IMR-90 (cell line): ENCODE data around the gene OXSR1. TPM values are rescaled to one million over a fixed set of nuclear protein-coding genes. Genes with fewer than 3 reads are reported as not detected.

Source experiments
- ATAC-seq: fragments of 200-7000 bp; cut with Tn5 transposase; 2 replicates; pipeline ENCODE4 v1.9.1; 2020; ENCODE audit warnings: low read depth, mild to moderate bottlenecking, moderate library complexity
- BruUV-seq: library from RNA; stranded (reverse); fragments of 400-500 nt; replicated peaks from 2 replicates; lab custom pipeline; 2021; lab: Mats Ljungman, UMichigan
- CTCF ChIA-PET: fragments of 300-600 bp; formaldehyde crosslinking; extraction: SDS; loops from one replicate; lab custom pipeline; 2021; ENCODE audit warnings: antibody characterized with exemption; lab: Yijun Ruan, JAX
- POLR2A ChIA-PET: fragments of 300-600 bp; sonication (Branson Sonifier 250); formaldehyde crosslinking; loops from one replicate; lab custom pipeline; 2022; ENCODE audit warnings: antibody characterized with exemption; ENCODE audit not compliant: unreplicated experiment; lab: Charles Lee
- DNase-seq: peaks from one replicate; pipeline ENCODE4 v3.0.0; 2013
- H2AFZ ChIP-seq: replicated peaks from 2 replicates; pipeline ENCODE3; 2013; ENCODE audit warnings: low read length, mild to moderate bottlenecking; ENCODE audit not compliant: poor library complexity
- H2AK5ac ChIP-seq: 2 replicates; pipeline ENCODE4 v1.6.1; 2013; ENCODE audit warnings: low read depth, low read length, inconsistent platforms
- H2AK9ac ChIP-seq: replicated peaks from 2 replicates; pipeline ENCODE3; 2013; ENCODE audit warnings: mild to moderate bottlenecking, low read depth, low read length, moderate library complexity; ENCODE audit not compliant: poor library complexity
- H2BK120ac ChIP-seq: 2 replicates; pipeline ENCODE4 v1.6.1; 2013; ENCODE audit warnings: low read depth, low read length, inconsistent platforms
- H2BK15ac ChIP-seq: 3 replicates; pipeline ENCODE4 v1.6.1; 2013; ENCODE audit warnings: low read depth, low read length, inconsistent platforms
- H2BK20ac ChIP-seq: 2 replicates; pipeline ENCODE4 v1.6.1; 2013; ENCODE audit warnings: low read depth, mild to moderate bottlenecking, inconsistent platforms, low read length, moderate library complexity
- H2BK5ac ChIP-seq: 2 replicates; pipeline ENCODE4 v1.6.1; 2013; ENCODE audit warnings: mild to moderate bottlenecking, low read depth, low read length, inconsistent platforms; ENCODE audit not compliant: poor library complexity, severe bottlenecking
- H3K14ac ChIP-seq: replicated peaks from 2 replicates; pipeline ENCODE4 v1.6.1; 2013; ENCODE audit warnings: low read depth, low read length, inconsistent platforms
- H3K18ac ChIP-seq: 2 replicates; pipeline ENCODE4 v1.6.1; 2013; ENCODE audit warnings: low read depth, low read length, control low read depth
- H3K23ac ChIP-seq: 2 replicates; pipeline ENCODE4 v1.6.1; 2013; ENCODE audit warnings: low read depth, low read length, inconsistent platforms
- H3K27ac ChIP-seq: 2 replicates; pipeline ENCODE4 v1.5.1; 2013; ENCODE audit warnings: mild to moderate bottlenecking, control low read depth, low read length; ENCODE audit not compliant: insufficient read depth
- H3K27me3 ChIP-seq: 2 replicates; pipeline ENCODE4 v1.6.1; 2013; ENCODE audit warnings: low read length; ENCODE audit not compliant: control insufficient read depth, insufficient read depth
- H3K36me3 ChIP-seq: 2 replicates; pipeline ENCODE4 v1.6.1; 2013; ENCODE audit warnings: low read length, mixed read lengths; ENCODE audit not compliant: control insufficient read depth, insufficient read depth
- H3K4ac ChIP-seq: 2 replicates; pipeline ENCODE4 v1.6.1; 2013; ENCODE audit warnings: low read depth, low read length, inconsistent platforms
- H3K4me1 ChIP-seq: 2 replicates; pipeline ENCODE4 v1.6.1; 2013; ENCODE audit warnings: low read length, mixed read lengths; ENCODE audit not compliant: control insufficient read depth, insufficient read depth
- H3K4me2 ChIP-seq: 2 replicates; pipeline ENCODE4 v1.6.1; 2013; ENCODE audit warnings: low read depth, mild to moderate bottlenecking, control low read depth, low read length, moderate library complexity
- H3K4me3 ChIP-seq: 2 replicates; pipeline ENCODE4 v1.5.1; 2013; ENCODE audit warnings: low read depth, mild to moderate bottlenecking, control low read depth, low read length, moderate library complexity; ENCODE audit not compliant: insufficient read depth
- H3K56ac ChIP-seq: 2 replicates; pipeline ENCODE4 v1.6.1; 2013; ENCODE audit warnings: low read length, inconsistent platforms; ENCODE audit not compliant: insufficient read depth; ENCODE audit errors: extremely low read depth
- H3K79me1 ChIP-seq, 2 experiments: 2 replicates each; pipeline ENCODE4 v1.6.1; 2013; ENCODE audit warnings: low read length in 2 of 2, inconsistent platforms in 1 of 2, low read depth in 1 of 2
- H3K9ac ChIP-seq: 2 replicates; pipeline ENCODE4 v1.6.1; 2013; ENCODE audit warnings: low read depth, low read length, control low read depth
- H3K9me1 ChIP-seq: 2 replicates; pipeline ENCODE4 v1.6.1; 2013; ENCODE audit warnings: low read length, inconsistent platforms; ENCODE audit not compliant: insufficient read depth
- H3K9me3 ChIP-seq: 2 replicates; pipeline ENCODE4 v1.6.1; 2013; ENCODE audit warnings: low read length; ENCODE audit not compliant: control insufficient read depth, insufficient read depth
- H4K20me1 ChIP-seq: 2 replicates; pipeline ENCODE4 v1.6.1; 2013; ENCODE audit warnings: low read length, inconsistent platforms; ENCODE audit not compliant: insufficient read depth
- H4K5ac ChIP-seq: 2 replicates; pipeline ENCODE4 v1.6.1; 2013; ENCODE audit warnings: mild to moderate bottlenecking, low read depth, low read length, control low read depth
- H4K8ac ChIP-seq, 2 experiments: 2 replicates each; pipeline ENCODE4 v1.6.1; 2013; ENCODE audit warnings: low read depth in 2 of 2, low read length in 2 of 2, control low read depth in 1 of 2, inconsistent platforms in 1 of 2
- H4K91ac ChIP-seq: 2 replicates; pipeline ENCODE4 v1.6.1; 2013; ENCODE audit warnings: low read depth, low read length, inconsistent platforms; ENCODE audit not compliant: insufficient read depth
- FOS ChIP-seq: fragments of 150-350 bp; IDR thresholded peaks from 2 replicates; pipeline ENCODE4 v1.6.1; 2016; ENCODE audit warnings: low read depth, low read length
- MAFK ChIP-seq: IDR thresholded peaks from 2 replicates; pipeline ENCODE4 v1.6.1; 2012; ENCODE audit warnings: low read depth, low read length, improper control_type of control experiment
- MAZ ChIP-seq: IDR thresholded peaks from 2 replicates; pipeline ENCODE4 v1.6.1; 2012; ENCODE audit warnings: low read depth, mild to moderate bottlenecking, low read length, improper control_type of control experiment, moderate library complexity, borderline replicate concordance
- MXI1 ChIP-seq: IDR thresholded peaks from 2 replicates; pipeline ENCODE4 v1.6.1; 2012; ENCODE audit warnings: low read depth, mild to moderate bottlenecking, low read length, moderate library complexity, borderline replicate concordance
- NFE2L2 ChIP-seq: fragments of 150-350 bp; IDR thresholded peaks from 2 replicates; pipeline ENCODE4 v1.6.1; 2016; ENCODE audit warnings: low read depth, mild to moderate bottlenecking, low read length
- POLR2A ChIP-seq: IDR thresholded peaks from 2 replicates; pipeline ENCODE4 v1.6.1; 2012; ENCODE audit warnings: mild to moderate bottlenecking, low read depth, low read length
- RAD21 ChIP-seq: IDR thresholded peaks from 2 replicates; pipeline ENCODE4 v1.6.1; 2012; ENCODE audit warnings: low read length, improper control_type of control experiment
- RCOR1 ChIP-seq: IDR thresholded peaks from 2 replicates; pipeline ENCODE4 v1.6.1; 2012; ENCODE audit warnings: mild to moderate bottlenecking, low read length, improper control_type of control experiment; ENCODE audit not compliant: insufficient replicate concordance
- RFX5 ChIP-seq: IDR thresholded peaks from 2 replicates; pipeline ENCODE4 v1.8.0; 2012; ENCODE audit warnings: low read depth, mild to moderate bottlenecking, low read length, moderate library complexity
- WGBS, 2 experiments: methylation state at CpG; one replicate each; pipeline versions ENCODE4 v1.1.5 to v1.1.7; 2013; ENCODE audit warnings: missing lambda C conversion rate in 2 of 2; ENCODE audit not compliant: insufficient read length in 1 of 2; ENCODE audit errors: extremely low coverage in 2 of 2; 5-methylcytosine and 5-hydroxymethylcytosine counted together
- dilution Hi-C: fragments of 300-500 bp; cut with HindIII; formaldehyde crosslinking; loops from one replicate; pipeline ENCODE4 v1.14.3; 2018; ENCODE audit warnings: low sequenced_read_pairs; ENCODE audit not compliant: unreplicated experiment
- in situ Hi-C: fragments of 300-500 bp; cut with MboI; formaldehyde crosslinking; loops from 3 replicates; pipeline ENCODE4 v1.14.3; 2019; ENCODE audit warnings: low sequenced_read_pairs, inconsistent platforms, mixed read lengths
- intact Hi-C: fragments of 100-400 bp; cut with micrococcal nuclease; formaldehyde crosslinking; loops from 2 replicates; pipeline ENCODE4 v1.10.0; 2022
- polyA plus RNA-seq, 3 experiments: library from polyadenylated mRNA; depleted of rRNA; stranded (reverse); fragments of >200 nt; gene quantifications; 2 replicates each; pipeline ENCODE4 v1.2.3, GENCODE V29; 2012; ENCODE audit warnings: low replicate concordance in 1 of 3
- total RNA-seq: library from RNA; depleted of rRNA; stranded (reverse); fragments of >200 nt; gene quantifications from 2 replicates; pipeline ENCODE4 v1.2.3, GENCODE V29; 2012
- TF ChIP-seq, protein P1 (sequence below): conservative IDR thresholded peaks from 2 replicates; pipeline ENCODE4 v1.5.1; 2012; ENCODE audit warnings: mild to moderate bottlenecking, low read depth, low read length, improper control_type of control experiment
- TF ChIP-seq, protein P2 (sequence below): fragments of 150-350 bp; IDR thresholded peaks from 2 replicates; pipeline ENCODE4 v1.6.1; 2016; ENCODE audit warnings: low read depth, mild to moderate bottlenecking, low read length, moderate library complexity, borderline replicate concordance
- TF ChIP-seq, protein P3 (sequence below): fragments of 150-350 bp; IDR thresholded peaks from 2 replicates; pipeline ENCODE4 v1.6.1; 2017; ENCODE audit warnings: mild to moderate bottlenecking, antibody characterized with exemption, low read length, low read depth

OXSR1 gene
- total and polyA plus RNA-seq, 2 of the 4 experiments (the other 2 are of a cell fraction): 32.9 to 37.6 TPM

DNA sequence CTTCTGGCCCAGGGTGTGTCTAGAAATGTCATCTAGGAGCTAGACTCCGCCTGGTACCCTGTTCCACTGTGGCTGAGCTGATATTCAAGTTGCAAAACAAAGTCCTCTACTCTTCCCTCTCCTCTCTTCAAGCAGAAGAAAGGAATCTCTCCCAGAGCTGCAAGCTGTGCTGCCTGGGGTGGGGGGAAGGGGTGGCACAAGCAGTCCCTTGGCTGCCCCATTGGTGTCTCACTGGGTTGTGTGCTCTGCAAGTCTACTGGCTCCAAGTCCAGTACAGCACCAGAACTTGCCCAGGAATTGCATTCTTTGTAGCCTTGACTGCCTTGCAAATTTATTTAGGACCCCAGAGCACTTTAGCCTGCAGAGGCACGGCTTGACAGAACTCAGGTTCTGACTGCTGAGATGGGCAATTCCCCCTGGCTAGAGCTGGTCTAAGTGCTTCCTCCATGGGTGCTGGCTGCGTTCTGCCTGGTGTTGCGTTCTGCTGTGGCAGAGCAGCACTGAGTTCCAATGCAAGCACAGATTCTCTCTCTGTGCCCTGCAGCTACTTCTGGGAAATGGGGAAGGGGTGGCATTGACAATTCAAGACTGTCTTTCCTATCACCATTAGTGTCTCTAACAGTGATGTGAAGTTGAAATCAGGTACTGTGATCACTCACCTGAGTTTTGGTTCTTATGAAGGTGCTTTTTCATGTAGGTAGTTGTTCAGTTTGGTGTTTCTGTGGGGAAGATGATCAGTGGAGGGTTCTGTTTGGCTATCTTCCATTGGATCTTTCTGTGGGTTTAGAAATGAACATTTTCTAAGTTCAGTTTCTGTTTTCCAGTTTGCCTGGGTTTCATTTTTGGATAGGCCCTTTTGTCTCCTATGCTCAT lies 39.5 kb downstream of the OXSR1 start:
- 100% methylated on average over 1 of the region's 4 CpGs; no CpG with 5 or more reads in 1 of the 2 experiments for WGBS, 2 experiments
- Histone ChIP-seq H3K56ac (no peak overlapping the region), H2BK20ac (no peak overlapping the region), H3K23ac (no peak overlapping the region), H3K4me1 (no peaks in the 10 kb centered on the region), H2AK5ac (no peak overlapping the region), H3K4me3 (no peak overlapping the region), H3K79me1 (peaks cover 46 to 72% of the 10 kb centered on the region in 2 experiments), H3K27ac (no peak overlapping the region), H3K36me3 (peaks cover 22% of the 10 kb centered on the region), H3K9ac (no peak overlapping the region), H2BK120ac (no peak overlapping the region), H4K20me1 (peaks cover 30% of the 10 kb centered on the region; the same call in 1 of the 2 replicates), H4K5ac (no peak overlapping the region), H2AFZ (no peak overlapping the region), H2BK5ac (no peak overlapping the region), H3K18ac (no peak overlapping the region), H3K4me2 (no peak overlapping the region), H3K9me3 (no peaks in the 10 kb centered on the region), H3K9me1 (peaks cover 14% of the 10 kb centered on the region; the same call in 1 of the 2 replicates), H4K8ac (no peak overlapping the region), H4K91ac (no peak overlapping the region), H2AK9ac (no peak overlapping the region), H3K27me3 (no peaks in the 10 kb centered on the region), H3K14ac (no peak overlapping the region), H3K4ac (0 out of 2 replicates have a peak overlapping the region, but pooled peaks have one; percentile 1), H2BK15ac (no peak overlapping the region)
- in situ Hi-C loops (no loop called here), intact Hi-C loops (no loop called here), dilution Hi-C loops (no loop called here)
- TF ChIP-seq RAD21 (no peak), RCOR1 (no peak), MAFK (no peak), FOS (no peak), MAZ (no peak), MXI1 (no peak), POLR2A (no peak), NFE2L2 (no peak), RFX5 (no peak)
- TF ChIP-seq, protein P1, sequence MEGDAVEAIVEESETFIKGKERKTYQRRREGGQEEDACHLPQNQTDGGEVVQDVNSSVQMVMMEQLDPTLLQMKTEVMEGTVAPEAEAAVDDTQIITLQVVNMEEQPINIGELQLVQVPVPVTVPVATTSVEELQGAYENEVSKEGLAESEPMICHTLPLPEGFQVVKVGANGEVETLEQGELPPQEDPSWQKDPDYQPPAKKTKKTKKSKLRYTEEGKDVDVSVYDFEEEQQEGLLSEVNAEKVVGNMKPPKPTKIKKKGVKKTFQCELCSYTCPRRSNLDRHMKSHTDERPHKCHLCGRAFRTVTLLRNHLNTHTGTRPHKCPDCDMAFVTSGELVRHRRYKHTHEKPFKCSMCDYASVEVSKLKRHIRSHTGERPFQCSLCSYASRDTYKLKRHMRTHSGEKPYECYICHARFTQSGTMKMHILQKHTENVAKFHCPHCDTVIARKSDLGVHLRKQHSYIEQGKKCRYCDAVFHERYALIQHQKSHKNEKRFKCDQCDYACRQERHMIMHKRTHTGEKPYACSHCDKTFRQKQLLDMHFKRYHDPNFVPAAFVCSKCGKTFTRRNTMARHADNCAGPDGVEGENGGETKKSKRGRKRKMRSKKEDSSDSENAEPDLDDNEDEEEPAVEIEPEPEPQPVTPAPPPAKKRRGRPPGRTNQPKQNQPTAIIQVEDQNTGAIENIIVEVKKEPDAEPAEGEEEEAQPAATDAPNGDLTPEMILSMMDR: no peak
- TF ChIP-seq, protein P2, sequence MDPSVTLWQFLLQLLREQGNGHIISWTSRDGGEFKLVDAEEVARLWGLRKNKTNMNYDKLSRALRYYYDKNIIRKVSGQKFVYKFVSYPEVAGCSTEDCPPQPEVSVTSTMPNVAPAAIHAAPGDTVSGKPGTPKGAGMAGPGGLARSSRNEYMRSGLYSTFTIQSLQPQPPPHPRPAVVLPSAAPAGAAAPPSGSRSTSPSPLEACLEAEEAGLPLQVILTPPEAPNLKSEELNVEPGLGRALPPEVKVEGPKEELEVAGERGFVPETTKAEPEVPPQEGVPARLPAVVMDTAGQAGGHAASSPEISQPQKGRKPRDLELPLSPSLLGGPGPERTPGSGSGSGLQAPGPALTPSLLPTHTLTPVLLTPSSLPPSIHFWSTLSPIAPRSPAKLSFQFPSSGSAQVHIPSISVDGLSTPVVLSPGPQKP: no peak
- TF ChIP-seq, protein P3, sequence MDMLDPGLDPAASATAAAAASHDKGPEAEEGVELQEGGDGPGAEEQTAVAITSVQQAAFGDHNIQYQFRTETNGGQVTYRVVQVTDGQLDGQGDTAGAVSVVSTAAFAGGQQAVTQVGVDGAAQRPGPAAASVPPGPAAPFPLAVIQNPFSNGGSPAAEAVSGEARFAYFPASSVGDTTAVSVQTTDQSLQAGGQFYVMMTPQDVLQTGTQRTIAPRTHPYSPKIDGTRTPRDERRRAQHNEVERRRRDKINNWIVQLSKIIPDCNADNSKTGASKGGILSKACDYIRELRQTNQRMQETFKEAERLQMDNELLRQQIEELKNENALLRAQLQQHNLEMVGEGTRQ: no peak
- CTCF ChIA-PET: no interaction called here
- POLR2A ChIA-PET: no interaction called here
- no TSS peak for BruUV-seq
- ATAC-seq (no peak), DNase-seq (no peak)
